WTC11 (cell line): ENCODE measurements around the gene NAA60. TPM values are rescaled to one million over a fixed set of nuclear protein-coding genes. Genes with fewer than 3 reads are reported as not detected.
A peak's percentile ranks its signal among the peaks of the same experiment; 100 is the strongest.
"Not testable (repeated sequence)": the region's sequence is repeated elsewhere in the genome, so short reads cannot be mapped to it uniquely, and the experiment has no call there.

Source experiments
- ATAC-seq: fragments of 200-7000 bp; cut with Tn5 transposase; 2 replicates; pipeline ENCODE4 v1.10.0; 2021; ENCODE audit warnings: mild to moderate bottlenecking, moderate library complexity
- CTCF ChIA-PET: fragments of 300-600 bp; sonication (Branson Sonifier 250); formaldehyde crosslinking; loops from one replicate; lab custom pipeline; 2021; ENCODE audit warnings: antibody characterized with exemption; lab: Charles Lee
- POLR2A ChIA-PET: fragments of 350-600 bp; sonication (Branson Sonifier 250); formaldehyde crosslinking; loops from one replicate; lab custom pipeline; 2021; ENCODE audit warnings: antibody characterized with exemption; lab: Charles Lee
- DNase-seq: peaks from one replicate; pipeline ENCODE4 v3.0.0; 2021; ENCODE audit warnings: low spot score
- H3K27ac Mint-ChIP-seq: 2 replicates; pipeline ENCODE4 v1.8.0; 2021; ENCODE audit warnings: mixed read lengths
- H3K27me3 Mint-ChIP-seq: 2 replicates; pipeline ENCODE4 v1.8.0; 2021; ENCODE audit warnings: low read depth, mild to moderate bottlenecking, moderate library complexity, mixed read lengths
- H3K36me3 Mint-ChIP-seq: 2 replicates; pipeline ENCODE4 v1.8.0; 2021; ENCODE audit warnings: mixed read lengths
- H3K4me1 Mint-ChIP-seq: 2 replicates; pipeline ENCODE4 v1.8.0; 2022; ENCODE audit warnings: mixed read lengths
- H3K4me3 Mint-ChIP-seq: 2 replicates; pipeline ENCODE4 v1.8.0; 2021; ENCODE audit warnings: mild to moderate bottlenecking, moderate library complexity, mixed read lengths
- H3K9me3 Mint-ChIP-seq: 2 replicates; pipeline ENCODE4 v1.8.0; 2021; ENCODE audit warnings: mixed read lengths
- AR ChIP-seq: fragments of 250-450 bp; sonication (Bioruptor Pico); IDR thresholded peaks from 2 replicates; pipeline ENCODE4 v1.9.0; 2021; ENCODE audit warnings: mild to moderate bottlenecking
- ERG ChIP-seq: fragments of 250-450 bp; sonication (Bioruptor Pico); IDR thresholded peaks from 2 replicates; pipeline ENCODE4 v1.8.0; 2021; ENCODE audit warnings: mild to moderate bottlenecking
- FOXK1 ChIP-seq: sonication (generic); formaldehyde crosslinking; IDR thresholded peaks from 2 replicates; pipeline ENCODE4 v1.8.0; 2022; ENCODE audit warnings: mild to moderate bottlenecking, moderate library complexity, missing genetic modification reagents
- GABPB1 ChIP-seq: sonication (generic); formaldehyde crosslinking; IDR thresholded peaks from 2 replicates; pipeline ENCODE4 v1.8.1; 2023; ENCODE audit warnings: mild to moderate bottlenecking, missing genetic modification reagents
- IRF2 ChIP-seq: sonication (generic); formaldehyde crosslinking; IDR thresholded peaks from 2 replicates; pipeline ENCODE4 v1.8.0; 2022; ENCODE audit warnings: low read depth, missing genetic modification reagents, borderline replicate concordance
- JUN ChIP-seq: sonication (generic); formaldehyde crosslinking; IDR thresholded peaks from 2 replicates; pipeline ENCODE4 v1.8.0; 2023; ENCODE audit warnings: mild to moderate bottlenecking, missing genetic modification reagents
- KAT7 ChIP-seq: sonication (generic); formaldehyde crosslinking; IDR thresholded peaks from 2 replicates; pipeline ENCODE4 v1.8.1; 2023; ENCODE audit warnings: missing genetic modification reagents, mild to moderate bottlenecking, borderline replicate concordance
- MXD4 ChIP-seq: fragments of 250-450 bp; sonication (Bioruptor Pico); IDR thresholded peaks from 2 replicates; pipeline ENCODE4 v1.8.0; 2021; ENCODE audit warnings: mild to moderate bottlenecking, moderate library complexity, borderline replicate concordance
- NFATC4 ChIP-seq: fragments of 250-450 bp; sonication (Bioruptor Pico); IDR thresholded peaks from 2 replicates; pipeline ENCODE4 v1.9.0; 2021; ENCODE audit warnings: mild to moderate bottlenecking
- OVOL2 ChIP-seq: fragments of 250-450 bp; sonication (Bioruptor Pico); IDR thresholded peaks from 2 replicates; pipeline ENCODE4 v1.9.0; 2021; ENCODE audit warnings: mild to moderate bottlenecking, borderline replicate concordance
- PRDM15 ChIP-seq: sonication (generic); formaldehyde crosslinking; IDR thresholded peaks from 2 replicates; pipeline ENCODE4 v1.8.0; 2022; ENCODE audit warnings: missing genetic modification reagents
- PREB ChIP-seq: sonication (generic); formaldehyde crosslinking; IDR thresholded peaks from 2 replicates; pipeline ENCODE4 v1.8.1; 2022; ENCODE audit warnings: mild to moderate bottlenecking, missing genetic modification reagents, moderate library complexity, borderline replicate concordance
- ZNF121 ChIP-seq: sonication (generic); formaldehyde crosslinking; IDR thresholded peaks from 2 replicates; pipeline ENCODE4 v1.8.0; 2023; ENCODE audit warnings: missing genetic modification reagents
- total RNA-seq: library from RNA; stranded (reverse); gene quantifications from 3 replicates; pipeline ENCODE4 v1.2.3, GENCODE V29; 2021
- TF ChIP-seq, protein P1 (sequence below): fragments of 250-450 bp; sonication (Bioruptor Pico); IDR thresholded peaks from 2 replicates; pipeline ENCODE4 v1.9.0; 2021; ENCODE audit warnings: moderate library complexity, mild to moderate bottlenecking, inconsistent platforms, borderline replicate concordance
- TF ChIP-seq, protein P2 (sequence below): fragments of 200-600 bp; IDR thresholded peaks from 2 replicates; pipeline ENCODE4 v1.8.0; 2022; ENCODE audit warnings: antibody characterized with exemption

NAA60 gene
- total RNA-seq, 1 experiment from 2014 or later, result 50.3 TPM

DNA sequence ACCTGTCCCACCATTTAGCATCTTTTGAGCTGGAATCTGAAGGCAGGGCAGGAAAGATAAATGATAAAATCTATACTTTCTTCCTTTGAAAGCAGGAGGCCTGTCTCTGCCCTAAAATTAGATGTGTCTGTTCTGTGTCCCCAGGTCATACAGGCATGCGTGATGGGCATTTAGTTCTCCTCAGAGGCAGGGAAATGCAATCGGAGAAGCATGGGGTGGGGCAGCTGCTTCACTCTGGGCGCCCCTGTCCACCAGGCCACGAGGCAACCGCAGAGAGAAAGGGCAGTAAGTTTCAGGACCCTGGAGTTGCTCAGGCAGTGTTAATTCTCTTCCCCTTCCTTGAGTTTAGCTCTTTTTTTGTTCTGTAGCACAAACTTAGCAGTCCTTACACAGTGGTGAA is 82.5 kb downstream of the NAA60 start:
- POLR2A ChIA-PET, result no interaction called here
- peaks cover 17% of the 10 kb centered on the region for H3K9me3 Mint-ChIP-seq
- H3K36me3 Mint-ChIP-seq, result peaks cover 44% of the 10 kb centered on the region
- CTCF ChIA-PET, result interaction anchor here (1.1 kb wide), 1 partner anchor 27 kb away, joined by 3 read pairs; no protein-coding TSS in a partner anchor
- no peak overlapping the region for H3K4me3 Mint-ChIP-seq
- no peaks in the 10 kb centered on the region for H3K4me1 Mint-ChIP-seq
- TF ChIP-seq ERG (no peak), AR (CRISPR knock-in tag) (no peak), ZNF121 (no peak), KAT7 (CRISPR knock-in tag) (no peak), NFATC4 (CRISPR knock-in tag) (no peak), FOXK1 (CRISPR knock-in tag) (no peak), PREB (no peak), OVOL2 (no peak), MXD4 (CRISPR knock-in tag) (no peak), JUN (CRISPR knock-in tag) (no peak), IRF2 (CRISPR knock-in tag) (no peak), PRDM15 (CRISPR knock-in tag) (no peak), GABPB1 (CRISPR knock-in tag) (no peak)
- TF ChIP-seq, protein P1, sequence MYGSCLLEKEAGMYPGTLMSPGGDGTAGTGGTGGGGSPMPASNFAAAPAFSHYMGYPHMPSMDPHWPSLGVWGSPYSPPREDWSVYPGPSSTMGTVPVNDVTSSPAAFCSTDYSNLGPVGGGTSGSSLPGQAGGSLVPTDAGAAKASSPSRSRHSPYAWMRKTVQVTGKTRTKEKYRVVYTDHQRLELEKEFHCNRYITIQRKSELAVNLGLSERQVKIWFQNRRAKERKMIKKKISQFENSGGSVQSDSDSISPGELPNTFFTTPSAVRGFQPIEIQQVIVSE (CRISPR knock-in tag), result no peak
- no peak overlapping the region for H3K27ac Mint-ChIP-seq
- ATAC-seq (no peak), DNase-seq (no peak)
- H3K27me3 Mint-ChIP-seq, result no peaks in the 10 kb centered on the region

- H3K27ac Mint-ChIP-seq, POLR2A ChIA-PET, H3K27me3 Mint-ChIP-seq, ATAC-seq, H3K4me1 Mint-ChIP-seq, H3K4me3 Mint-ChIP-seq: not testable (repeated sequence)
- peaks cover 17% of the 10 kb centered on the region for H3K9me3 Mint-ChIP-seq
- CTCF ChIA-PET, result interaction anchor here (0.6 to 1.4 kb wide), 6 partner anchors 9 to 245 kb away, joined by 3 to 5 read pairs (median 3); no protein-coding TSS in a partner anchor
- peaks cover 48% of the 10 kb centered on the region for H3K36me3 Mint-ChIP-seq
- DNase-seq, result peak; percentile 86
- TF ChIP-seq, protein P2, sequence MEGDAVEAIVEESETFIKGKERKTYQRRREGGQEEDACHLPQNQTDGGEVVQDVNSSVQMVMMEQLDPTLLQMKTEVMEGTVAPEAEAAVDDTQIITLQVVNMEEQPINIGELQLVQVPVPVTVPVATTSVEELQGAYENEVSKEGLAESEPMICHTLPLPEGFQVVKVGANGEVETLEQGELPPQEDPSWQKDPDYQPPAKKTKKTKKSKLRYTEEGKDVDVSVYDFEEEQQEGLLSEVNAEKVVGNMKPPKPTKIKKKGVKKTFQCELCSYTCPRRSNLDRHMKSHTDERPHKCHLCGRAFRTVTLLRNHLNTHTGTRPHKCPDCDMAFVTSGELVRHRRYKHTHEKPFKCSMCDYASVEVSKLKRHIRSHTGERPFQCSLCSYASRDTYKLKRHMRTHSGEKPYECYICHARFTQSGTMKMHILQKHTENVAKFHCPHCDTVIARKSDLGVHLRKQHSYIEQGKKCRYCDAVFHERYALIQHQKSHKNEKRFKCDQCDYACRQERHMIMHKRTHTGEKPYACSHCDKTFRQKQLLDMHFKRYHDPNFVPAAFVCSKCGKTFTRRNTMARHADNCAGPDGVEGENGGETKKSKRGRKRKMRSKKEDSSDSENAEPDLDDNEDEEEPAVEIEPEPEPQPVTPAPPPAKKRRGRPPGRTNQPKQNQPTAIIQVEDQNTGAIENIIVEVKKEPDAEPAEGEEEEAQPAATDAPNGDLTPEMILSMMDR, result peak; percentile 52
These were observed 83.8 kb downstream of the NAA60 start for GRCh38 chr16:3527216-3527829.
